T-helper 2 cell treated with Interferon-gamma antibody and Interleukin-4, amounts not matched to agents 100 ng/mL and 5 ng/mL, for 36 hours (primary cell): ENCODE results near the gene ABCC12. TPM values are rescaled to one million over a fixed set of nuclear protein-coding genes. Genes with fewer than 3 reads are reported as not detected.

Source experiments
- intact Hi-C: fragments of 100-400 bp; cut with micrococcal nuclease; formaldehyde crosslinking; loops from one replicate; pipeline ENCODE4 v1.15.1; 2023
- total RNA-seq: library from RNA; stranded (reverse); gene quantifications from 2 replicates; pipeline ENCODE4 v1.2.3, GENCODE V29; 2022

The ABCC12 gene
- total RNA-seq, 1 donor from 2014 or later, result not detected

GRCh38 chr16:48166617-48167016 is 10.8 kb upstream of the ABCC12 start:
- intact Hi-C loops, result loop anchor here (5.0 kb wide), 1 partner anchor 466 kb away; no protein-coding TSS in a partner anchor

- intact Hi-C loops, result loop anchor here (1.0 to 5.0 kb wide), 3 partner anchors 466 to 1219 kb away; no protein-coding TSS in a partner anchor
These were observed 10.3 kb upstream of the ABCC12 start for GRCh38 chr16:48165961-48166578.

- intact Hi-C loops, result loop anchor here (1.0 to 5.0 kb wide), 3 partner anchors 467 to 1218 kb away; no protein-coding TSS in a partner anchor
These were observed 9.3 kb upstream of the ABCC12 start for GRCh38 chr16:48164907-48165715.

GRCh38 chr16:48162839-48163410 is 7.1 kb upstream of the ABCC12 start:
- intact Hi-C loops, result no loop called here

GRCh38 chr16:48161906-48162305 is 6.1 kb upstream of the ABCC12 start:
- intact Hi-C loops, result no loop called here

- intact Hi-C loops, result loop anchor here (1.0 kb wide), 1 partner anchor 1019 kb away; no protein-coding TSS in a partner anchor
These were observed 4.8 kb upstream of the ABCC12 start for GRCh38 chr16:48160575-48160974.

GRCh38 chr16:48158296-48158695 is 2.5 kb upstream of the ABCC12 start:
- intact Hi-C loops, result loop anchor here (5.0 kb wide), 2 partner anchors 696 to 901 kb away; partner anchors contain the start of genes ITFG1 and PHKB

- intact Hi-C loops, result loop anchor here (5.0 kb wide), 2 partner anchors 695 to 900 kb away; partner anchors contain the start of genes ITFG1 and PHKB
These were observed 2.0 kb upstream of the ABCC12 start for GRCh38 chr16:48157794-48158193.

GRCh38 chr16:48157302-48157701 is 1.5 kb upstream of the ABCC12 start:
- intact Hi-C loops, result loop anchor here (5.0 kb wide), 2 partner anchors 695 to 900 kb away; partner anchors contain the start of genes ITFG1 and PHKB

- intact Hi-C loops, result loop anchor here (1.0 to 5.0 kb wide), 4 partner anchors 694 to 1118 kb away; partner anchors contain the start of genes ITFG1 and PHKB
These were observed 1.0 kb upstream of the ABCC12 start for GRCh38 chr16:48156790-48157209.

GRCh38 chr16:48153774-48154173 is 2.0 kb downstream of the ABCC12 start:
- intact Hi-C loops, result no loop called here

GRCh38 chr16:48152226-48152625 is 3.6 kb downstream of the ABCC12 start:
- intact Hi-C loops, result no loop called here

GRCh38 chr16:48150707-48151106 is 5.1 kb downstream of the ABCC12 start:
- intact Hi-C loops, result no loop called here

- intact Hi-C loops, result no loop called here
These were observed 9.1 kb downstream of the ABCC12 start for GRCh38 chr16:48146710-48147109.

- intact Hi-C loops, result no loop called here
These were observed 9.7 kb downstream of the ABCC12 start for GRCh38 chr16:48146131-48146530.

- intact Hi-C loops, result no loop called here
These were observed 11.9 kb downstream of the ABCC12 start for GRCh38 chr16:48143812-48144368.

GRCh38 chr16:48140821-48141220 is 15.0 kb downstream of the ABCC12 start:
- intact Hi-C loops, result no loop called here

GRCh38 chr16:48139517-48139916 is 16.3 kb downstream of the ABCC12 start:
- intact Hi-C loops, result no loop called here

GRCh38 chr16:48138543-48138942 is 17.2 kb downstream of the ABCC12 start:
- intact Hi-C loops, result no loop called here

GRCh38 chr16:48137822-48138221 is 18.0 kb downstream of the ABCC12 start:
- intact Hi-C loops, result no loop called here
